Inflammatory macrophage treated with lipopolysaccharide for 4 hours (primary cell): Measurements from ENCODE around the gene RAPGEF2.
A peak's percentile ranks its signal among the peaks of the same experiment; 100 is the strongest.
"Not testable (repeated sequence)": the region's sequence is repeated elsewhere in the genome, so short reads cannot be mapped to it uniquely, and the experiment has no call there.

Source experiments
- DNase-seq: peaks from one replicate; pipeline ENCODE4 v3.0.0-alpha.2; 2020

The RAPGEF2 gene

GRCh38 chr4:159102622-159103383 is at the start of gene RAPGEF2:
Gene RAPGEF2 (plus strand): TSS chr4:159103079. CDS start chr4:159104163, 1,084 bp downstream.
- DNase-seq: peak; percentile 94

GRCh38 chr4:159055833-159056232 is 47.0 kb upstream of the RAPGEF2 start:
- no peak for DNase-seq

- DNase-seq: no peak
Measured at GRCh38 chr4:159060161-159060560, 42.7 kb upstream of the RAPGEF2 start.

GRCh38 chr4:159062381-159062780 is 40.5 kb upstream of the RAPGEF2 start:
- no peak for DNase-seq

- DNase-seq: no peak
Measured at GRCh38 chr4:159065513-159066240, 37.2 kb upstream of the RAPGEF2 start.

- not testable (repeated sequence) for DNase-seq
Measured at GRCh38 chr4:159068139-159068538, 34.7 kb upstream of the RAPGEF2 start.

GRCh38 chr4:159069922-159070321 is 33.0 kb upstream of the RAPGEF2 start:
- DNase-seq: no peak

- DNase-seq: no peak
Measured at GRCh38 chr4:159070742-159071141, 32.1 kb upstream of the RAPGEF2 start.

GRCh38 chr4:159071178-159071968 is 31.5 kb upstream of the RAPGEF2 start:
- no peak for DNase-seq

- DNase-seq: no peak
Measured at GRCh38 chr4:159071969-159072765, 30.7 kb upstream of the RAPGEF2 start.

GRCh38 chr4:159075531-159075932 is 27.3 kb upstream of the RAPGEF2 start:
- DNase-seq: no peak

GRCh38 chr4:159077018-159077417 is 25.9 kb upstream of the RAPGEF2 start:
- not testable (repeated sequence) for DNase-seq

GRCh38 chr4:159077702-159078495 is 25.0 kb upstream of the RAPGEF2 start:
- peak; percentile 21 for DNase-seq

- no peak for DNase-seq
Measured at GRCh38 chr4:159079074-159079473, 23.8 kb upstream of the RAPGEF2 start.

- no peak for DNase-seq
Measured at GRCh38 chr4:159086606-159087005, 16.3 kb upstream of the RAPGEF2 start.

- no peak for DNase-seq
Measured at GRCh38 chr4:159090255-159090654, 12.6 kb upstream of the RAPGEF2 start.

GRCh38 chr4:159094156-159094555 is 8.7 kb upstream of the RAPGEF2 start:
- not testable (repeated sequence) for DNase-seq

GRCh38 chr4:159096434-159096833 is 6.4 kb upstream of the RAPGEF2 start:
- no peak for DNase-seq

- DNase-seq: no peak
Measured at GRCh38 chr4:159097144-159097543, 5.7 kb upstream of the RAPGEF2 start.

GRCh38 chr4:159097785-159098184 is 5.1 kb upstream of the RAPGEF2 start:
- no peak for DNase-seq

- no peak for DNase-seq
Measured at GRCh38 chr4:159098482-159099127, 4.3 kb upstream of the RAPGEF2 start.
